ENCODE data around the gene BOLA2. TPM values are rescaled to one million over a fixed set of nuclear protein-coding genes. Genes with fewer than 3 reads are reported as not detected.
"Not testable (repeated sequence)": the region's sequence is repeated elsewhere in the genome, so short reads cannot be mapped to it uniquely, and the experiment has no call there.

Gene BOLA2
- 1 to 10 TPM; 5.5 to 6.6 TPM for total RNA-seq

GRCh38 chr16:29454269-29454668, at the start of gene BOLA2, which contains the start of gene SLX1B:
Gene BOLA2 (minus strand): TSS chr16:29454351. CDS start chr16:29454253, 98 bp downstream.
Gene SLX1B (plus strand): TSS chr16:29454533.
- H3K36me3 ChIP-seq; H3K27me3 ChIP-seq; DNase-seq; H3K4me1 ChIP-seq; H3K27ac ChIP-seq; H3K9me3 ChIP-seq; intact Hi-C loops (cut with DNase I); H3K9ac ChIP-seq (ENCODE audit: low read depth in 2 of 2, low read length in 2 of 2); H3K4me3 ChIP-seq: not testable (repeated sequence)

GRCh38 chr16:29482276-29482675, 28.1 kb upstream of the BOLA2 start:
- H3K4me1 ChIP-seq; H3K4me3 ChIP-seq; H3K9me3 ChIP-seq; H3K36me3 ChIP-seq; H3K27me3 ChIP-seq; intact Hi-C loops (cut with DNase I); H3K27ac ChIP-seq; H3K9ac ChIP-seq (ENCODE audit: low read depth in 2 of 2, low read length in 2 of 2): not testable (repeated sequence)
- DNase-seq: peak; percentile 17

GRCh38 chr16:29472065-29472464, 17.9 kb upstream of the BOLA2 start:
- H3K27ac ChIP-seq; intact Hi-C loops (cut with DNase I); H3K4me3 ChIP-seq; H3K9ac ChIP-seq (ENCODE audit: low read depth in 2 of 2, low read length in 2 of 2); H3K9me3 ChIP-seq; DNase-seq; H3K4me1 ChIP-seq; H3K36me3 ChIP-seq; H3K27me3 ChIP-seq: not testable (repeated sequence)

GRCh38 chr16:29469660-29470059, 15.5 kb upstream of the BOLA2 start:
- H3K9me3 ChIP-seq; H3K36me3 ChIP-seq; intact Hi-C loops (cut with DNase I); H3K4me3 ChIP-seq; H3K4me1 ChIP-seq; H3K27ac ChIP-seq; H3K9ac ChIP-seq (ENCODE audit: low read depth in 2 of 2, low read length in 2 of 2); H3K27me3 ChIP-seq: not testable (repeated sequence)
- DNase-seq: peak; percentile 90

- H3K27ac ChIP-seq; H3K9me3 ChIP-seq; H3K4me1 ChIP-seq; DNase-seq; H3K36me3 ChIP-seq; H3K27me3 ChIP-seq; intact Hi-C loops (cut with DNase I); H3K9ac ChIP-seq (ENCODE audit: low read depth in 2 of 2, low read length in 2 of 2); H3K4me3 ChIP-seq: not testable (repeated sequence)
Measured at GRCh38 chr16:29467654-29468366, 13.7 kb upstream of the BOLA2 start.

- H3K4me3 ChIP-seq; H3K4me1 ChIP-seq; H3K9ac ChIP-seq (ENCODE audit: low read depth in 2 of 2, low read length in 2 of 2); H3K27ac ChIP-seq; intact Hi-C loops (cut with DNase I); H3K36me3 ChIP-seq; H3K9me3 ChIP-seq; DNase-seq; H3K27me3 ChIP-seq: not testable (repeated sequence)
Measured at GRCh38 chr16:29466904-29467303, 12.8 kb upstream of the BOLA2 start.

GRCh38 chr16:29465985-29466824, 12.1 kb upstream of the BOLA2 start:
- H3K36me3 ChIP-seq; intact Hi-C loops (cut with DNase I); H3K27ac ChIP-seq; H3K9ac ChIP-seq (ENCODE audit: low read depth in 2 of 2, low read length in 2 of 2); H3K9me3 ChIP-seq; H3K27me3 ChIP-seq; H3K4me1 ChIP-seq; H3K4me3 ChIP-seq; DNase-seq: not testable (repeated sequence)

GRCh38 chr16:29460647-29461030, 6.5 kb upstream of the BOLA2 start:
- H3K27ac ChIP-seq; H3K9ac ChIP-seq (ENCODE audit: low read depth in 2 of 2, low read length in 2 of 2); intact Hi-C loops (cut with DNase I); DNase-seq; H3K36me3 ChIP-seq; H3K9me3 ChIP-seq; H3K27me3 ChIP-seq; H3K4me3 ChIP-seq; H3K4me1 ChIP-seq: not testable (repeated sequence)

- H3K27ac ChIP-seq; DNase-seq; intact Hi-C loops (cut with DNase I); H3K9me3 ChIP-seq; H3K27me3 ChIP-seq; H3K9ac ChIP-seq (ENCODE audit: low read depth in 2 of 2, low read length in 2 of 2); H3K36me3 ChIP-seq; H3K4me3 ChIP-seq; H3K4me1 ChIP-seq: not testable (repeated sequence)
Measured at GRCh38 chr16:29459706-29460646, 5.8 kb upstream of the BOLA2 start, which contains the start of gene SULT1A4. Gene SULT1A4 (plus strand): TSS chr16:29459913. CDS start chr16:29461386, 1,473 bp downstream.

GRCh38 chr16:29457660-29458059, 3.5 kb upstream of the BOLA2 start:
- DNase-seq: peak; percentile 16

GRCh38 chr16:29454828-29455227, 677 bp upstream of the BOLA2 start:
- H3K36me3 ChIP-seq; H3K27ac ChIP-seq; H3K9ac ChIP-seq (ENCODE audit: low read depth in 2 of 2, low read length in 2 of 2); DNase-seq; H3K9me3 ChIP-seq; H3K27me3 ChIP-seq; H3K4me1 ChIP-seq; H3K4me3 ChIP-seq; intact Hi-C loops (cut with DNase I): not testable (repeated sequence)

More at GRCh38 chr16:29457660-29458059, 3.5 kb upstream of the BOLA2 start:
- H3K9me3 ChIP-seq; H3K4me3 ChIP-seq; H3K27ac ChIP-seq; H3K27me3 ChIP-seq; intact Hi-C loops (cut with DNase I); H3K36me3 ChIP-seq; H3K9ac ChIP-seq (ENCODE audit: low read depth in 2 of 2, low read length in 2 of 2); H3K4me1 ChIP-seq: not testable (repeated sequence)

GRCh38 chr16:29453754-29454153, 397 bp downstream of the BOLA2 start:
- DNase-seq; H3K4me1 ChIP-seq; H3K4me3 ChIP-seq; H3K9me3 ChIP-seq; H3K27me3 ChIP-seq; H3K36me3 ChIP-seq; H3K9ac ChIP-seq (ENCODE audit: low read depth in 2 of 2, low read length in 2 of 2); H3K27ac ChIP-seq; intact Hi-C loops (cut with DNase I): not testable (repeated sequence)

GRCh38 chr16:29425390-29425789, 28.8 kb downstream of the BOLA2 start:
- H3K27me3 ChIP-seq; H3K36me3 ChIP-seq; DNase-seq; H3K9me3 ChIP-seq; H3K9ac ChIP-seq (ENCODE audit: low read depth in 2 of 2, low read length in 2 of 2); H3K27ac ChIP-seq; intact Hi-C loops (cut with DNase I); H3K4me1 ChIP-seq; H3K4me3 ChIP-seq: not testable (repeated sequence)
